Hepatic stellate cell (primary cell): ENCODE results near the gene RPS6KA2.

Experiments
- DNase-seq: peaks from one replicate; pipeline ENCODE4 v3.0.0; 2011; ENCODE audit warnings: low spot score

RPS6KA2 gene

DNA sequence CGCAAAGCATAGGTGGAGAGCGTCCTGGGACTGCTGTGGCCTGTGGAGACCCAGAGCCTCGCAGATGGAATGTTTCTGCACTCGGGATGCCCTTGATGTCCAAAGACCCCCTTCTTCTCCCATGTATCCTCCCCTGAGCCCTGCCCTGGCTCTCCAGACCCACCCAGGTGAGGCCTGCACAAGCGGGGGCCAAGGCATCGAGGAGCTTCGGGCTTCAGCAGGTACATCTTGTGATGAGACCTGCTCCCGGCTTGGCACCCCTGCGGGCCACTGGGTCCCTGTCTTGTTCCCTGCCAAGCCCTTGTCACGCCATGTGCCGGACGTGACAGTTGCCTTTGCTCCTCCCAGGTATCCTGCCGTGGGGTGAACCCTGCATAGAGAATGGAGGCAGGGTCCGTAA lies 125.8 kb downstream of the RPS6KA2 start:
- DNase-seq: no peak

DNA sequence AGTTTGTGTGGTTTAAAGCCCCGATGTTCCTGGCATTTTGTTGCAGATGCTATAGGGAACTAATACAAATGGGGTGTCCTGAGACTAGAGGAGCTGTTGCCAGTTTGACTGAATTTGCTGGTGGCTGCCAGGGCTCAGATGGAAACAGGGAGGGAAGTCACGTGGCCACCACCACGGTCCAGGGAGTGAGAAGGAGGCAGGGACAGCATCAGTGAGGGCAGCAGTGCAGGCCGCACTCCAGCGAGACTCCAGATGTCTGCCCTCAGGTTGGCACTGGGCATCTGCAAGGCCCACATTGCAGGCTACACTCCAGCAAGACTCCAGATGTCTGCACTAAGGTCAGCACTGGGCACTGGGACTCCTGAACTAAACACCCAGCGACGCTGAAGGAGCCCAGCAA lies 126.8 kb downstream of the RPS6KA2 start:
- no peak for DNase-seq

DNA sequence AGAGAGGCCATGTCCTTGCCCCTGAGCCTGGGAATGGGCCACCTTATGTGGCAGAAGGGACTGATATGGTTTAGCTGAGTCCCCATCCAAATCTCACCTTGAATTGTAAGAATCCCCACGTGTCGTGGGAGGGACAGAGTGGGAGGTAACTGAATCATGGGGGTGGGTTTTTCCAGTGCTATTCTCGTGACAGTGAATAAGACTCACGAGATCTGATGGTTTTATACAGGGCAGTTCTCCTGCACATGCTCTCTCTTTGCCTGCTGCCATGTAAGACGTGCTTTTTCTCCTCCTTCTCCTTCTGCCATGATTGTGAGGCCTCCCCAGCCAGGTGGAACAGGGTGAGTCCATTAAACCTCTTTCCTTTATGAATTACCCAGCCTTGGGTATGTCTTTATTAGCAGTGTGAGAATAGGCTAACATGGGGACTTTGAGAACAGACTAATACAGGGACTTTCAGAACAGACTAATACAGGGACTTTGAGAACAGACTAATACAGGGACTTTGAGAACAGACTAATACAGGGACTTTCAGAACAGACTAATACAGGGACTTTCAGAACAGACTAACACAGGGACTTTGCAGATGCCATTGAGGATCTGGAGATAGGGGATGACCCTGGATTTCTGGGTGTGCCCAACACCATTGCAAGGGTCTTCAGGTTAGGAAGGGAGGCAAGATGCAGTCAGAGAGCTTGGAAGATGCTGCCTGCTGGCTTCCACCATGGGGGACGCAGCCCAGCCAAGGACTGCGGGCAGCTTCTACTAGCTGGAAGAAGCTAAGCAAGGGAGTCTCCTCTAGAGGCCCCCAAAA lies 127.5 kb downstream of the RPS6KA2 start:
- DNase-seq: no peak

DNA sequence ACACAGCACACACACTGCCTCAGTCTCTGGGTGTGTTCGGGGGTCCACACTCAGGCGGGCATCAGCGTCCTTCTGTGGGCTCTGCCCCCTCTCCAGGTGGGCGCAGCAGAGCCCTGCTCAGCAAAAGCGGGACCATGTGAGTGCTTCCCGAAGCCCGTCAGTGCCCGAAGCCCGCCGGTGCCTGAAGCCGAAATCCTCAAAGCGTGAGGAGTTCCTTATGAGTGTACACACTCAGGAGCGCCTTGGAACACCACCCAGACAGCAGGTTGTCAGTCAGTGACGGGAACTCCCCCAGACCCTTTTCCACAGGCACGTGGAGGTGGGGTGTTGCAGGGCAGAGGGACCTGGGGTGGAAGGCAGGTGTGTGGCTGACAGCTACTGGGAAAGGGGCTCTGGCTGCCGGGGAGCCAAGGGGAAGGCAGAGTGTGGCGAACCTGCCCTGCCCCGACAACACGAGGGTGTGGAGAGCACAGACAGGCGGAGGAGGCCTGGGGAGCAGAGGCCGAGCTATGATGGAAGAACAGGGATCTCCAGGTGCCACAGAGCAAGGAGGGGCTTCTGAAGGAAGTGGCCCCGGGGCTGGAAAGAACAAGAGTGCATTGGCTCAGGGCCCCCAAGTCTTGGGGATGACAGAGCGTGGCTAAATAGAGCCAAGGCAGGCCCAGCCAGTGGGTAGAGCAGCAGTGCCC lies 128.2 kb downstream of the RPS6KA2 start:
- no peak for DNase-seq

DNA sequence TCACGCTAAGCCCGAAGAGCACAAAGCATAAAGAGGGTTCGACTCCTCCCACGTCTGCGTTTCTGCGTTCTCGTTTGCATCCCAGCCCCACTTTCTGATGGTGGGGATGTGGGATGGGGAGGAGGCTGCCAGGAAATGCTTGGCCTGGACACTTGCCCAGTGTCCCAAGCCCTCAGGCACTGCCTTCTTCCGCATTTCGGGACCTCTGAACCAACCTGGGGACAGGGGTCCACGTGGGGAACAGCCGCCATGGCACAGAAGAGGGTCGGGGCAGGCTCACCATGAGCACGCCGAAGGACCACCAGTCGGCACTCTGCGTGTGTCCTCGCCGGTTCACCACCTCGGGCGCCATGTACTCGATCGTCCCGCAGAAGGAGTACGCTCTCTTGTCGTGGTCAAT lies 128.8 kb downstream of the RPS6KA2 start:
- no peak for DNase-seq

DNA sequence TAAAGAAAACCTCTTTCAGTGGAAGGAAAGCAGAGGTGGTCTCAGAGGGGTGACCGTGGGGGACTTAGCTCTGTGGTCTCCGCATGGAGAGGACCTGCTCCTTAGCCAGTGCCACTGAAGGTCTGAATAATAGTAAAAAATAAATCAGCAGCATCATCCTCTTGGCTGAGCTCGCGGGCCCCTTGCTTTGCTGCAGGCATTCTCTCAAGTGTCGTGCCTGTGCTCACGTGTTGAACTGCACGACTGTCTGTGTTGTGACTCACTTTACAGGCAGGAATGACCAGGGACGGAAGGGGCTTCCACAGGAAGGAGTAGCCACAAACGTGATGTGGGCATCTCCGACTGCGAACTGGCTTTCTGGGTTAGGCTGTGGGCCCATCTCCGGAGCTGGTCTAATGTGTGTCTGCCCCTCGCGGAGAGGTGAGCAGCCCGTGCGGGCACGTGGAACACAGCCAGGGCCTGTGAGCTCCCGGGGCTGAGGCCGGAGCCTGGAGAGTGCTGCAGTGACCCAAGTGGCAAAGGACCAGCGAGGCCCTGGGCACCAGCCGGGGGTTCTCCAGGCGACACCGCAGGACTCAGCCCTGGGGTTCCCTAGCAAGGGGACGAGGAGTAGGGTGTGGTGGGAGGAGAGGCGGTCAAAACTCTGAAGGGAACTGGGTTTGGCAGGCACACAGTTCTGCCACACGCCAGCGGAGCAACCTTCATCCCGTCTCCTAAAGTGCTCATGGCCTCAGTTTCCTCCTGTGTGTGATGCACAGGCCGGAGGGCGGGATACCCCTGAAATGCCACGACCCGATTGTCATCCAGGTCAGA lies 129.8 kb downstream of the RPS6KA2 start:
- no peak for DNase-seq

DNA sequence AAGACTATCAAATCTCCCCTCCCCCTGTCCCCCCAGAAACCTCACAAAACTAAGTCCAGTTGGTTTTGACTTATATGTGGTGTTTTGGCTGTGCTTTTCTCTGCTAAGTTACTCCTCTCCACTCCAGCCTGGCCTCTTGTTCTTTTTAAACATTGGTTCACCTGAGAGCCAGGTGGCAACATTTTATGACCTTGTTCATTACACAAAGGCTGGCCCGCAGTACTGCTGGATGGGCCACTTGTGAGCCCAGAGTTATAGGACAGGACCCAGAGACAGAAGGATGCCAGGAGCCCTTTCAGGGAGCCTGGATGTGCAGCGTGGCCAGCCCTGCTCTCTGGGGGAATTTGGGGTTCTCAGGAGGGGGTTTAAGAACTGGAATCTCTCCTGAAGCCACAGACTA lies 130.6 kb downstream of the RPS6KA2 start:
- no peak for DNase-seq

DNA sequence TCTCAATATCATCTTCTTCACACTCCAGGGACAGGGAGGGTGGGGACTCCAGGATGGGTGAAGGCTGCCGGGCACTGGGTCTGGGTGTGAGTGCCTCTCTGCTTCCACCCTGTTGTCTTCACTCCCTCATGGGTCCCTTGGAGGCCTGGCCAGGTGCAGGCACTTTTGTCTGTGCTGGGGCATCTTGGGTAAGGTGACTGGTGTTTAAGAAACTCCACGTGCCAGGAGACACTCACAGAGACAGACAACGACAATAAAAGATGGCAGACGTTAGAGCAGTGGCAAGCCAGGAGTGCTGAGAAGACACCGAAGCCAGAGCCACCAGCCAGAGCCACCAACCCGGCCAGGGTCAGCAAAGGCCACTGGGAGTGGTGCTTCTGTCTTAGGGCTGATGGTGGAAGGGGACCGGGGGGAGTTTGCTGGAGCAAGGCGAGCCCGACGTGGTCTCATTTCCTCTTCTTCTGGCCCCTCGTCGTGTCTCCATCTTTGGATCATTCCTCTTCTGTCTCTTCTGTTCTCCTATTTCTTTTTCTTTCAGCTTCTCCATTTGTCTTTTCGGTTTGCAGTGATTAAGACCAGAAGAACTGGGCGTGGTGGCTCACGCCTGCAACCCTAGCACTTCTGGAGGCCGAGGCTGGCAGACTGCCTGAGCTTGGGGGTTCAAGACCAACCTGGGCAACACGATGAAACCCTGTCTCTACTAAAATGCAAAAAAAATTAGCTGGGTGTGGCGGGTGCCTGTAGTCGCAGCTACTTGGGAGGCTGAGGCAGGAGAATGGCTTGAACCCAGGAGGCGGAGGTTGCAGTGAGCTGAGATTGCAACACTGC lies 131.3 kb downstream of the RPS6KA2 start:
- no peak for DNase-seq

DNA sequence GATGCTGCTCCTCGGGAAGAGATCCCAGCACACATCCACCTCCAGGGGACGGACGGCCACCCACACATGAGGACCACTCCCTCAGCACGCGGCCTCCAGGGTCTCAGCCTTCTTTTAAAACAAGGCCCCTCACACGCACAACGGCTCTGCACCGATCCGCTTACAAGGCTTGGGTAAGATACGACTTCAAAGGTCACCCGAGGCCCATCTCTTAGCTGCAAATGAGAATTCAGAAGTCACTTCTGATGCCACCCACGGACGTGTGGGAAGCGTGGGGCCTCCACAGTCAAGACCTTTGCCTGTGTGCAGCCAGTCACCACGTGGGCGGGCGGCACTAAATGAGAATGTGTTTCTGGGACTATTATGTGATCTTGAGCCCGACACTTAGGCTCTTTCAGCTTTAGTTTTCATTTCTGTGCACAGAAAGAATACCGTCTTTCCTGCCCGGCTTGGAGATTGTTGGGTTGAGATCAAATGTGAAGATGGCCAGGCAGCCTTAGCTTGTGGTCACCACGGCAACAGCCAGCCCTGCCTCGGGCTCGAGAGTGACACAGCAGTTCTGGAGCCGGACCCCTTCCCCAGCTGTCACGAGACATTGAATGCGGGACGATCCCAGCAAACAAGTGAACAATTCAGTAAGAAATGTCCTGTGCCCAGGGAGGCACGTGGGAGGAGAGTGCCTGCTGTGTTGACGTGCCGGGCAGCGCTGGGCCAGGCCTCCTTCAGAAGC lies 132.1 kb downstream of the RPS6KA2 start:
- no peak for DNase-seq

DNA sequence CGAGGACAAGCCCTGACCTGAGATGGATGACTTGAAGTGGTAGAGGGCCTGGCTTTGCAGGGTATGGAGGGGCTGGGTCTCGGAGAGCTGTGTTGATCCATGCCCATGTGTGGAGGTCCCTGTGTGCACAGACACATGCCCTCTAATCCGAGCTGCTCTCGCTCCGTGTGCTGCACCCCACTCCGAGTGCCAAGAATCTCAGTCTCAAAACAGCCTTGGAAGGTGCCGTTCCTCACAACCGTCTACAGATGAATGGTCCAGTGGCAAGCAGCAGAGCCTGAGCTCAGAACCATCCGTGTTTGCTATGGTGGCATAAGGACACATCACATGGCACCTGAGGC lies 133.0 kb downstream of the RPS6KA2 start:
- DNase-seq: no peak

DNA sequence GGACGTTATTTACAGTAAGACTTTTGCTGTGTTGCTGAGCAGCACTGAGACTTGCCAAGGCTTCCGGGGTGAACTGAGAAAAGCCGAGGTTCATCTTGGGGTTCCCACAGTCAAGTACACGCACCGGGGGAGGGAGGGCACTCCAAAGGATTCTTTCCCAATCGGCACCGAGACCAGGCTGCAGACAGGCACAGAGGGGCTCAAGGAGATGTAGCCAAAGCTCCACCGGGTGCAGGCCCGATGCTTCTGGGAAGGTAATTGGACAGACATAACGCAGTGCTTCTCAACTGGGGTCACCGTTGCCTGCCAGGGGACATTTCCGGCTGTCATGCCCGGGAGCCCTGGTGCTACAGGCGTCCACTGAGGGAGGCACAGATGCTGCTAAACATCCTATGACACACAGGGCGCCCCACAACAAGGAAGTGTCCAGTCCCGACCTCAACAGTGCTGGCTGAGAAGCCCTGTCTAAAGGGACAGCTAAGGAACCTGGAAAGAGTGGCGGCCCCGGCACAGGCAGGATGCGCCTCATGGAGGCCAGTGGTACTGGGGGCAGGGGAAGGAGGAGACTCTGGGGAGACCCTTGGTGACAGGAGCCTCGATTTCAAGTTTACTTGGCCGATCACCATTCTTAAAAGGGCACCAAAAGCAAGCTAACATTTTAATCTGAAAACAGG lies 133.5 kb downstream of the RPS6KA2 start:
- no peak for DNase-seq

DNA sequence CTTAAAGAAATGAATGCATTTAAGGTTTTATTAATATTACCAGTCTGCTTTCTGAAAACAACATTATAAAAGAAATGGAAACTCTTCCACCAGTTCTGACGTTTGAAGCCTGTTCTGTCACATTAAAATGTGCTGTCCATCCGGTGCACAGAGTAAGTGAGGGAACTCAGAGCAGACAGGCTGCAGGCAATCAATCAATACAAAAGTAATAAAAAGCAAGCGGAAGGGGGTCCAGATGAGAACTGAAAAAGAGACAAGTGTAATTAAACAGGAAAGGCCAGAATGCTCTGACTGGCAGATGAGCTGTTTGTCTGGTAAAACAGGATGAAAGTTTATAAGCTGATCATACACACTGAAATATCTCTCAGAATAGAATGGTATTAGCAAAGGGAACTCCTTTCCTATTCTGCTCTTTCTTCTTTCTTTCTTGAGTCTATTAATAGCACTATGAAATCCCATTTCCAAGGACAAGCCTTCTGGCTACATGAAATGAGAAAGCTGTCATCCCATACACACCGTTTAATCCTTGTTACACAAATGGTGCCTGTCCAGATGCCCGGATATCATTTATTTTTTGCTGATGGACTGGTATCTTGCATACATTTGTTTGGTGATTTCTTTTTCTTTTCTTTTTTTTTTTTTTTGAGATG lies 134.8 kb downstream of the RPS6KA2 start:
- DNase-seq: no peak

DNA sequence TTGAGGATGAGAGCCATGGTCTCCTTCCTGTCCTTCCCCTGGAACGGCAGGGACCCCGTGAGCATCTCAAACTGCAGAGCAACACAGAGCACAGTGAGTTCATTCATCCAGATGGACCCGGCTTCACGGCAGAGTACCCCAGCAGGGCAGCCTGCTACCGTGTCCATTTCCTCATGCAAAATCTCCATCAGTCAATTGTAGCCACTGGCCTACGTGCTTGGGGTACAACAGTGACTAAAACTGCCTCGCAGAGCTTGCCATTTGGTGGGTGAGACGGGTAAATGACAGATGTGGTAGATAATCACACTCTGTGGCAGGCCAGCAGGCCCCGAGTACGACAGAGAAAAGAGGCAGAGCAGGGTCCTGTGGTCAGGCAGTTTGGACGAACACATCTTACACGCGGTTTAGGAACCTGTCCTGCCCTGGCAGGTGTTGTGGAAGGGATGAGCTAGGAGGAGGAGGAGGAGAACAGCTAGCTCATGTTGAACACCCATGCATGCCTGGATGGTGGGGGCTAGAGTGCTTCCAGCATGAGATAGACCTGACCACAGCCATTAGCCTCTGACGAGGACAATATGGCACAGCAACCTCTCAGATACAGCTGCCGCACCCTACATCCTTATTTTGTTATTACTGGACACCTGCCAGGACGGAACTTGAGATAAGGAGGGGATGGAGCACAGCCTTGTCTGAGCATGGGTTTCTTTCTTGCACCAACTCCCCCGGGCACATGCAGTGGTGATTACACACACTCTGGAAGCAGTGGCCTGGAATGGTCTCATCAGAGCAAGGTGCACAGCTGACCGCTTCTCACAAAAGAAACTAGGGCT lies 136.2 kb downstream of the RPS6KA2 start:
- DNase-seq: peak; percentile 31

DNA sequence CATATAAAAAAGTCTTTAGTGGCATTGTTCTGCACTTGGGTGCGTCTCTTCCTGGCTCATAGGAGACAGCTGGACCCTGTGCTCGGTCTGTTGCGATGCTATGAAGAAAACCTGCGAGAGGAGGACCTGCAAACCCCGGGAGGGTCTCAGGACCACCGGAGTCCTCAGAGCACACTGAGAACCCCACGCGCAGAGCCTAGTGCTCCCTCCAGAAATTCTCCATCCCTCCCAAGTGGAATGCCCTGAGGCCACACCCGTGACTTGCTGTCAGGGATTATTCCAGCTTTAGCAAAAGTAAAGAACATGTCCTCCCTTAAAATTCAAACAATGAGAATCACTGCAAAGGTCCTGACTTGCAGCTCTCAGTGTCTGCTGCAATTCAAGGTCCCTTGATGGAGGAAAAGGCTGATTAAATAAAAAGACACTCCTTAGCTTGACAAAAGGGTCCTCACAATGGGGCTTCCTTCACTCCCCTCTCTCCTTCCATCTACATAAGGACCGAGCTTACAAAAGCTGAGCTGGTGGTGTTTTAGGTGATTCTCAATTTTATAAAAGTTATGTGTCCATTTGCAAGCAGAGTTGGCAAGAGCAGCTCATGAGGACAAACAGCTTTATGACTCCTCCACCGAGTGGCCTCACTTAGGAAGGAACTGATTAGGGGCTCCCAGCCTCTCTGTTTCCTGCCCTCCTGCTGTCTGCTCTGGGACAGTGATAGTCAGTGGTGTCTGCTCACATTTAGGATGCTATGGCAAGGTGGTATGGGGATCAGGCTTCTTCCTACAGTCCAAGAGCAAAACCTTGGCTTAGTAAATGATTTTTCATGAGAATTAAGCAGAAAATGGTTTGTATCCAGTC lies 137.5 kb downstream of the RPS6KA2 start:
- DNase-seq: no peak

DNA sequence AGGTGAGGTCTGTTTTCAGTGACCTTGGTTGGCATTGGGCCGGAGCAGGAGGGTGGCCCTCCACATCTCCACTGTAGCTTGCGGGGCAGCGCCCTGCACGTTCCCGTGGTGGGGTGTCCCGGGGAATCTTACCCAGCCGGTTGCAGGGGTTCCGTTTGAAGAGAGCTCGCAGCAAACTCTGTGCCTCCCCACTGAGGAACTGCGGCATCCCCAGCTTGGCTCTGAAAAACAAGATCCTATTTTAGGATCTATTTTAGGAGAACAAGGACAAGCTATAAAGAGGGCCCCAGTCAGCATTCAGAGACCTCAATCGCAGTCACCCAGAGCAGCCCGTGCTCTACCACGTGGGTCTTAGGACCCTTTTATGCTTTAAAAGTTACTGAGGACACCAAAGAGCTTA lies 138.3 kb downstream of the RPS6KA2 start:
- DNase-seq: no peak

DNA sequence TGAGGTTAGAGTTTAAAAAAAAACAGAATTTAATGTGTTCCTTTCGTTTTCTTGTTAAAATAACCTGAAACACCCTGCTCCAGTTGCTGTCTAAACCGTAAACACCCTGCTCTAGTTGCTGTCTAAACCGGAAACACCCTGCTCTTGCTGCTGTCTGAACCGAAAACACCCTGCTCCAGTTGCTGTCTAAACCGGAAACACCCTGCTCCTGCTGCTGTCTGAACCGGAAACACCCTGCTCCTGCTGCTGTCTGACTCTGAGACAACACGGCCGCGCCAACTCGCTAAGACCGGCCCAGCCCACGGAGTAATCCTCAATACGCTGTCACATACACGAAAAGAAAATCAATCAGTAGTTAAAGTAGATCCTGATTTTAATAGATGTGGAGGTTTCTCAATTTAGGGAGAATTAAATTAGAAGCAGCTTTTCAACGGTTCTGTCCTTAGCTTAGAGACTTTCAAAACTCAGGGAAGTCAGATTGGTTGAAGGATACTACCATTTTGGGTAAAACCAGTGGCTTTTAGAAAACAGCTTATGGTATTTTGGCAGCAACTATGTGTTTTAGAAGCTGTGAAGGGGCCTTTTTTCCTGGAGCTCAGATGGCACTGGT lies 138.9 kb downstream of the RPS6KA2 start:
- no peak for DNase-seq

DNA sequence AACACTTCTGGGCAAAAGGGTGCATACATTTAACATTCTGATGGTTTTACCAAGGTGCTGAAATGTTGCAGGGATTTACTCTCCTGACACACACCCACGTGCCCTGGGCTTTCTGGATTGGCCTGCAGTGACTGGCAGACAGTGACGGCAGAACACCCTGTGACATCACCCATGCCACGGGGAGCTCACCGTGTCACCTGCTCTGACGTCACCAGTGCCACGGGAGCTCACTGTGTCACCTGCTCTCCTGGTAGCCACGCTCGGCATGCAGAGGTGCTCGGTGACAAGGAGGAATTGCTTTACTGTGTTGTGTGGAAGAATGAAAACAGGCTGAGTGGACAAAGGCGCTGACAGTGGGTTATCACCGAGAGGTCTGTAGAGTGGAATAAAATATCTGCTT lies 139.9 kb downstream of the RPS6KA2 start:
- DNase-seq: no peak

DNA sequence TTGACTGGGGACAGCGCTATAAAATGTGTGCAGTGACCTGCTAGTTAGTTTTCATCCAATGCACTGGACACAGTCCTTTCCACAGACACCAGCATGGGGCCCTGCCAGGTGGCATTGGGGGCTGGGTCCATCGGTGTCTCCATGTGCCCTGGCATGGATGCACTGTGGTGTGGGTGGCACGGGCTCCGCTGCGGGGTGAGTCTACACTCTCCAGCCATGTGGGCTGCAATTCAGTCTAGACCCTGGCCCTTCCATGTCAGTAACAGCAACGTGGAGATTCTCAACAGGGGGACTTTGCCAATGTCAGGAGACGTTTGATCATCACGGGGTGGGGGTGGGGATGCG lies 140.5 kb downstream of the RPS6KA2 start:
- no peak for DNase-seq
